NCI-H2081 treated with DMSO at 0.1 percent for 48 hours (cell line): Measurements from ENCODE around the gene MYB.

Source experiments
- DNase-seq: peaks from one replicate; lab custom pipeline; 2025; lab: John Stamatoyannopoulos, UW

Gene MYB

DNA sequence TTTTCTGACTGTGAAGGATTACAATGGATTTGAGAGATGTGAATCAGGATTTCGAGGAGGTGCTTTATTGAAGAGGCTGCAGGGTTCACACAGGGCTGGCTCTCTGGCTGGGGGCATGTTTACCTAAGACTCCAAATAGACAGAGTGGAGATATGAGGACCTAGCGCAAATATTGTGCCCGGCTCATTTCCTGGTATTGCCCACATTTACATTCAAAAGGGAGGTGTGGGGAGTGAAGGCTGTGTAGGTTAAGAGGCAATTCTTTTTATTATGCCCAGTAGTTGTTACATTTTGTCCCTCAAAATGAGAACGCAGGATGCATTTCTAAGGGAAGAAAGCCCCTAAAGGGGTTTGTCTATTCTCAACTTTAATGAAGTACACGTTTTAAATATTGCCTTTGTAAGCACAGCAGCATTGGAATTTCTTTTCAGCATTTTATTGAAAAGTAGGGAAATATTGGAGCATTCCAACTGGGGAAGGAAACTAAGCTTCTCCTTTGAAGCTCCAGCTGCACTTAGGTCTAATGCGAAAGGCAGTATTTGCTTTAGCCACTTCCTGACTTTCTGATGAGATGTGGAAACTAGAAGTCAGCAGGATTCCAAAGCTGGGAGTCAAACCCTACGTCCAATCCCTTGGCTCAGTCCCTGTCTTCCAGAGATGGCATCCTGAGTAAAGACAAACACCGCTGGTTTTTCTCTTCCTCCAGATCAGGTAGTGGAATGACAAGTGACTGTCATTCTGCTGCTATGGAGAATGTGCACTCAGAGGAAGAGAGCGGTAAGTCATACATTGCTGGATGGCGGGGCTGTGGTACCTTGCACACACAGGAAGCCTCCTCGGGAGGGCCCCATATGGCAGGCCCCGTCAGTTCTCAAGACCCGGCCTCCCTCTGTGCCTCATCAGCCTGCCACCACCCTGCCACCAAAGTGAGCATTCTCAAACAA is 70.7 kb downstream of the MYB start:
- no peak for DNase-seq

- no peak for DNase-seq
These were observed 73.4 kb downstream of the MYB start for GRCh38 chr6:135254471-135254870.

- no peak for DNase-seq
These were observed 75.8 kb downstream of the MYB start for GRCh38 chr6:135256866-135257265.

- DNase-seq: no peak
These were observed 76.7 kb downstream of the MYB start for GRCh38 chr6:135257631-135258405.

DNA sequence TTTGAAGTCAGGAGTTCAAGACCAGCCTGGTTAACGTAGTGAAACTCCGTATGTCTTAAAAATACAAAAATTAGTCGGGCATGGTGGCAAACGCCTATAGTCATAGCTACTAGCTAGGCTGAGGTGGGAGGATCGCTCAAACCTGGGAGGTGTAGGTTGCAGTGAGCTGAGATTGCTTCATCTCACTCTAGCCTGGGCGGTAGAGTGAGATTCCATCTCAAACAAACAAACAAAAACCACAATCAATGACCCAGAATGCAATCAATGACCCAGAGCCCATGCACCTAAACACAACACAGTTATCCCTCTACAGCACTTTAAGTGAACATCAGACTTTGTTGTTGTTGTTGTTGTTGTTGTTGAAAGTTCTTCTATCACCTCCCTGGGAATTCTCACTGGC is 77.9 kb downstream of the MYB start:
- no peak for DNase-seq

DNA sequence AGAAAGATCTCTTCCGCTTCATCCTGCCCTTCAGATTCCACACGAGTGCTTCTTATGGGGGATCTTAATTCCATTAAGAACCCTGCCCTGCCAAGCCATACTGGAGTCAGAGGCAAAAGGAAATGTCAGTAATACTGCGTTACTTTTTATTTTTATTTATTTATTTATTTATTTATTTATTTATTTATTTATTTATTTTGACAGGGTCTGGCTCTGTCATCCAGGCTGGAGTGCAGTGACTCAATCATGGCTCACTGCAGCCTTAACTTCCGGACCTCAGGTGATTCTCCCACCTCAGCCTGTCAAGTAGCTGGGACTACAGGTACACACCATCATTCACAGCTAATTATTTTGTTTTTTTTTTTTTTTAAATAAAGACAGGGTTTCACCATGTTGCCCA is 79.5 kb downstream of the MYB start:
- DNase-seq: no peak

- DNase-seq: no peak
These were observed 81.0 kb downstream of the MYB start for GRCh38 chr6:135261872-135262725.

DNA sequence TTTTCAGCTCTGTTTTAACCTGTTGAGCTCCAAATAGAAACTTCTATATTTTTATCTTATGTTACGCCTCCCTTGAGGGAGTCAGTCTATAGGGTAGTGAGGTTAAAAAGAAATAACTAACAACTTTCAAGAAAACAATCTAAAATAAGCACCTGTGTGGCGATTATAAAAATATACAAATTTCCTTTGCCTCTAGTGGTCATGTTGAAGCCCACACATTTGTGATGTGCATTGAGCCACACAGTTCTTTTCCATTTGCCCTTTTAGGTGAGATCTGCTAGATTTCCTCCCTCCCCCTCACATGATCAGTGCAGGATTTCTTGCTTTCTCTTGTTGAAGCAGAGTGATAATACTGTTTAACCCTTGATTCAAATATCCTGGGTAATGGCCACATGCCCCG is 84.2 kb downstream of the MYB start:
- DNase-seq: no peak

DNA sequence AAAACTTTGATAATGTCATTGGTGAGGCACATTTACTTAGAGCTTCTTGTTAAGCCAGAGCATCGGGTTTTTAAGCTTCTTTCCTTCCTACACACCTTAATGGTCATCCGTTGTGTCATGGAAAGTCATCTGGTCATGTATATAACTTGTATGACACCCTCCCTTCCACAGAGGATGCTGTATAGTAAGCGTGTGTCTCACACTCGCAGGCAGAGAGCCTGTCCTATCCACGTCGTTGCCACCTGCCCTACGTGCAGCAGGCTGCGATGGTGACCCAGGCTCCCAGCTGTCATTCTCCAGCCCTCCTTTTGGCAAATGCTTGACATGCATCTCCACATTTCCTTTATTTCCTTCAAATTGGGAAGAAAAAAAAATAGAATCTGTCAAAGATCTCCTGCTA is 85.6 kb downstream of the MYB start:
- DNase-seq: no peak

- peak; percentile 15 for DNase-seq
These were observed 86.0 kb downstream of the MYB start for GRCh38 chr6:135267085-135267484.

DNA sequence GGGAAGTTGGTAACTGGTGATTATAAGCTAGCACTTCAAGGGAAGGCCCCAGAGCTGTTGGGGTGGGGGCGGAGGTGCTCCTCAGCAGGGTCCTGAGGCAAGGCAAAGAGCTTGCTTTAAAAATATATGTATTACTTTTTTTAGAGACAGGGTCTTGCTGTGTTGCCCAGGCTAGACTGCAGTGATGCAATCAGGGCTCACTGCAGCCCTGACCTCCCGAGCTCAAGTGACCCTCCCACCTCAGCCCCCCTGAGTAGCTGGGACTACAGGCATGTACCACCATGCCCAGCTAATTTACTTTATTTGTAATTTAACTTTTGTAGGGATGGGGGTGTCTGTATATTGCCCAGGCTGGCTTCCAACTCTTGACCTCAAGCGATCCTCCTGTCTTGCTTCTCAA is 87.2 kb downstream of the MYB start:
- DNase-seq: no peak

GRCh38 chr6:135268740-135269139 is 87.6 kb downstream of the MYB start:
- DNase-seq: no peak
